ENCODE results near the gene ATP2B1.
"Not testable (repeated sequence)": the region's sequence is repeated elsewhere in the genome, so short reads cannot be mapped to it uniquely, and the experiment has no call there.

ATP2B1 gene

DNA sequence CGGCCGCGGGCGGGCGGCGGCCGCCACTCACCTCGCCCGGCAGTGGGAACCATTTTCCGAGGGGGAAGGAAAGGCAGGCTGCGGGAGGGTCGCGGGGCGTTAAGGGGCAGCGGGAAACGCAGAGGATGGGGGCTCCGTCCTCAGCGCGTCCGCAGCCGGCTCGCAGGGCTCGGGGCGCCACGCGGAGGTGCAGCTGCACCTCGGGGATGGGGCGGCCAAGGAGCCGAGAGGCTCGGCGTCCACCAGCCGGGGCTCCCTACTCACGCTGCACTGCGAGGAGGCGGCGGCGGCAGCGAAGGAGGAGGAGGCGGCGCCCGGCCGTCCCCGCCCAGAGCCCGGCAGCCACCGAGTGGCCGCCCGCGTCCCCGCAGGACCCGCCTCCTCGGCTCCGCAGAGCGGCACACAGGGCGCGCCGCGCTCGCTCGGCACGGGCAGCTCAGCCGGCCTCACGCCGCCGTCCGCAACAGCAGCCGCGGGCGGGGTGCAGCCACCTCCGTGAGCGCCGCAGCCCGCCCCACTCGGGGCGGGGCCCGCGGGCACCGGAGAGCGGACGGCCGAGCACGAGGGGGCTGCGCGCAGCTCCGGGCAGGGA is at the start of gene ATP2B1:
Gene ATP2B1, minus strand, starts transcription at position 274 of the 592 bp plus-strand sequence. CDS start 52,952 bp downstream, outside the sequence.
- peak; percentile 93 for DNase-seq

DNA sequence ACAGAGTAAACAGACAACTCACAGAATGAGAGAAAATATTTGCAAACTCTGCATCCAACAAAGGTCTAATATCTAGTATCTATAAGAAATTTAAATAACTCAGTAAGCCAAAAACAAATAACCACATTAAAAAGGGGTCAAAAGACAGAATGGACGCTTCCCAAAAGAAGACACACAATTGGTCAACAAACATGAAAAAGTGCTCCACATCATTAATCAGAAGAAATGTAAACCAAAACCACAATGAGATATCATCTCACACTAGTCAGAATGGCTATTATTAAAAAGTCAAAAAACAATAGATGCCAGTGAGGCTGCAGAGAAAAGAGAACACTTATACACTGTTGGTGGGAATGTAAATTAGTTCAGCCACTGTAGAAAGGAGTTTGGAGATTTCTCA is 49.3 kb upstream of the ATP2B1 start:
- DNase-seq: not testable (repeated sequence)

DNA sequence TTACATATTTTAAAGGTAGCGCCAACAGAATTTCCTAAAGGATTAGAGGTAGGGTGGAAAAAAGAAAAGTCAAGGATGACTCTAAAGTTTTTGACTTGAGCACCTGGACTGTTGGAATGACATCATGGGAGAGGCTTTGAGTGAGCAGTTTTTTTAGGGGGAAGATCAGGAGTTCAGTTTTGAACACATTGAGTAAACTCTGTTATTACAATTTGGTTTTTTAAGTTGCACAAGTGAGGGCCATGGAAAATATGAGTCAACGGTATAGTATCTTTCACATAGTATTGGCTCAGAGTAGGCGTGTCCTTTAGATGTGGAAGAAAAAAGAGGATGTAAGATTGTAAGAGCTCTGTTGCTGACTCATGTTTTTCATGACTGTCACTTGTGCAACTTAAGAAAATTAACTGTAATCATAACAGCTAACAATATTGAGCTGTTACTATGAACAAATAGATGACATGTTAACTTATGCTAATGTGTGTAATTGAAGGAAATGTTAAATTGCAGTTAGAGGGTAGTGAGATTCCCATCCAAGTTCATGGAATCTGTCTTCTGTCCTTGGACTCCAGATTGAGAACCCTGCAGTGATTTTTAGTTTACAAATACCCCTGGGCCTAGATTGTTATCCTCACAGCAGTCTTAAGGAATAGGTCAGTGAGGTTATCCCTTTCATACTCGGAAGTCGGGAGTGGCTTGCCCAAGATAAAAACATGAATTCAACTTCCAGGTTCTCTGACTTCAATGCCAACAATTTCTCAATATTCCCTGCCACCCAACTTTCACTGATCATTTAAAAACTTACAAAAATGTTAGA is 48.2 kb upstream of the ATP2B1 start:
- no peak for DNase-seq

DNA sequence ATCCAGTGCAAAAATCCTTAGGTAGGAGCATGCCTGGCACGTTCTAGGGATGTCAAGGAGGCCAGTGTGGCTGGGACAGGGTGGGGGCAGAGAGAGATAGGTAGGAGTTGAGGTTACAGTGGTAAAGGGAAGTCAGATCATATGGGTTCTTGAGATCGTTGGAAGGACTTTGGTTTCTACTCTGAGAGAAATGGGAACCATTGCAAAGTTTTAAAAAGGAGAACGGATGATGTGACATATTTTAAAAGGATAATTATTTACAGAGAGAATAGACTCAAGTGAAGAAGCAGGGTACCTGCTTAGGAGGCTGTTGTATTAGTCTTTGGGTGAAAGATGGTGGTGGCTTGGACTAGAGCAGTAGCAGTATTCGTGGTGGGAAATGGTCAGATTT is 47.6 kb upstream of the ATP2B1 start:
- DNase-seq: no peak

DNA sequence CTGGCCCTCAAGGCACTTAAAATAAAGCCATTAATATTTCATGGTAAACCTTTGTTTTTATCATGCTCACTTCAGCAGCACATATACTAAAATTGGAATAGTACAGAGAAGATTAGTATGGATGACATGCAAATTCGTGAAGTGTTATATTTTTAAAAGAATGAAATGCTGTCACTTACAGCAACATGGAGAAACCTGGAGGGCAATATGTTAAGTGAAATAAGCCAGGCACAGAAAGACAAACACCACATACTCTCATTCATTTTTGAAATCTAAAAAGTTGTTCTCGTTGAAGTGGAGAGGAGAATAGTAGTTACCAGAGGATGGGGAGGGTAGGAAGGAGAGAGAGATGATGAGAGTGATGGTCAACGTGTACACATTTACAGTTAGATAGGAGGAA is 45.4 kb upstream of the ATP2B1 start:
- no peak for DNase-seq

DNA sequence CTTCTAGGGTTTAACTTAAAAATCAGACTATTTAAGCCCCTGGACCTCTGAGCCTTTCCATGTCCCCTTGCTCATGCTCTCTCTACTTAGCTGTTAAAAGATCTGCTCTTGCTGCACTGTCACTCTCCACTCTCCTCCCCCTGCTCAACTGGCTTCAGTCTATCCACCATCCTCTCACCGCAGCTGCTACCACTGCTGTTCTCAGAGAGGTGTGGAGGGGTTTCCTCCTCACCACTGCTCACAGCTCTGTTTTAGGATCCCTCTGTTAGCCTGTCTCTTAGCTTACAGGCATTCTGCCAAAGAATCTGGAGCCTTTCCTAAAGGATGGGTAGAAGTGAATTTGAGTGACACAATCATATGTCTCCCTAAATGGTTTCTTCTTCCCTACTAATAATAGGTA is 43.7 kb upstream of the ATP2B1 start:
- peak; percentile 25 for DNase-seq

DNA sequence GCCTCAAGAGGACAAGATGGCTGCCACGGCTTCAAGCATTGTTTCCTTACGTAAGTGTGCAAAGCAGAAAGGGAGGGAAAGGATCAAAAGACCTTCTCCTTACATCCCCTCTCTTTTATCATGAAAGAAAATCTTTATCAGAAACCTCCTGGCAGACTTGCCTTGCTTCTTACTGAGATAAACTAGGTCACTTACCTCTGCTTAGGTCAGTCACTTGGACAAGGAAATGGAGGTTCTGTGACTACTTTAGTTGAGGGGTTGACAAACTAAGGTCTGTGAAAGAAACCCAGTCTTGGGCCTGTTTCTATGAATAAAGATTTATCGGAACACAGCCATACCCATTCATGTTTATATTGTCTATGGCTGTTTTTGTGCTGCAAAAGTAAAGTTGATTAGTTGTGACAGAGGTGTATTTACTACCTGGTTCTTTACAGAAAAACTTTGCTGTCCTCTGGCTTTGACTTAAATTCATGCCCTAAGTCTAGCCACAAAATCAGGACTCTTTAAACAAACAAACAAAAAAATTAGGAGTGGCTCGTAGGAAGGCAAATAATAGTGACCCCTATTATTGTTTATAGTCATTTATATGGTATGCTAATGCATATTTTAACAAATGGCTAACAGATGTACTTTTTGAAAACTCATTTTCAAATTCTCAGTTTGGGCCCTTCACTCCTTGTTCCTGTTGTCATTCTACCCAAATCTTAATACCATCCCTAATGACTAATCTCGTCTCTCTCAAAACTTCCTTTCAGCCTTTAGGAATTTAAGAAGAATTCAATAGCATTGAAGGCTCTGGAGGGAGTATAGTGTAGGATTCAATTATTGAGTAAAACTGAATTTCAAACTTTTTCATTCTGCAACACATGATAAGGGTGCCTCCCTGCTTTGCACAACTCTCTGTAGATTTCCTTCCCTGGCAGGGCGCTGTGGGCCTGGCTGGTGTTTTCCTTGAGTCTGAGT is 42.0 kb upstream of the ATP2B1 start:
- DNase-seq: no peak

DNA sequence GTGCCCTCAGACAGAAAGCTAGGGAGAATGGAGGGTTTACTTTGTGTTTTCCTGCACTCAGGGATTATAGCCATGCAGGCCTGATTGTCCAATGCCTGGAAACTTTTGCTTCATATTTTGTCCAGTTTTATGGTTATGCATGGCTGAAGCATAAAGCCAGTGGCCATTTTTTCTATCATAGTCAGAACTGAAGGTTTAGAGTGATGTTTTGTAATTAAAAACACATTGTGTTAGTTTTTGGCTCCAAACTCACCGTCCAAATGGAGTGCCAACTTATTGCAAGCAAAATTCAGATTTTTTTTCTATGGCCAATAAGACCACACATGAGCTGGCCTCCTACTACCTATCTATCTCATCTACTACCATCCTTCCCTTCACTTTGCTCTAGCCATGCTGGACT is 40.2 kb upstream of the ATP2B1 start:
- no peak for DNase-seq

DNA sequence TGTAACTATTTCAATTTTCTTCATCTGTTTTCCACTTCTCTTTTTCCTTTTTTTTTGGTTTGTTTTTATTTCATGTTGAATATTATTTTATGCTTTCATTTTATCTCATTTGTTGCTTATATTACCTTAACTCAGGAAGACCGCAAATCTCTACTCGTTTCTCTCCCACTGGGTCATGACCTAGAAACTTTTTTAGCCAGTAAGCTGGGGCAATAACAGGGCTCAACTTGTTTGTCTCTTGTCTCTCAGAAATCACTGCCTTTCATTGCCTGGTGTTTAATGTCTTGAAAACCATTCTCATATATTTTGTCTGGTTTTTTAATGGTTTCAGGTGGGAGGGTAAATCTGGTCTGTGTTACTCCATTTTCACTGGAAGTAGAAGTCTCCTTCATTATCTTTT is 36.6 kb upstream of the ATP2B1 start:
- no peak for DNase-seq

DNA sequence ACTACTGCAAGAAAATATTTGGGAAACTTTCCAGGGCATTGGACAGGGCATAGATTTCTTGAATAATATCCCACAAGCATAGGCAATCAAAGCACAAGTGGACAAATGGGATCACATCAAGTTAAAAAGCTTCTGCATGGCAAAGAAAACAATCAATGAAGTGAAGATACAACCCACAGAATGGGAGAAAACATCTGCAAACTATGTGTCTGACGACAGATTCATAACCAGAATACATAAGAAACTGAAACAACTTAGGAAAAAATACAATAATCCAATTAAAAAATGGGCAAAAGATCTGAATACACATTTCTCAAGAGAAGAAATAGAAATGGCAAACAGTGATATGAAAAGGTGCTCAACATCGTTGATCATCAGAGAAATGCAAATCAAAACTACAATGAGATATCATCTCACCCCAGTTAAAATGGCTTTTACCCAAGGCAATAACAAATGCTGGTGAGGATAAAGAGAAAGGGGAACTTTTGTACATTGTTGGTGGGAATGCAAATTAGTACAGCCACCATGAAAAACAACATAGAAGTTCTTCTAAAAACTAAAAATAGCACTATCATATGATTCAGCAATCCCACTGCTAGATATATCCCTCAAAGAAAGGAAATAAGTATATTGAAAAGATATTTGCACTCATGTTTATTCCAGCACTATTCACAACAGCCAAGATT is 33.8 kb upstream of the ATP2B1 start:
- DNase-seq: no peak

DNA sequence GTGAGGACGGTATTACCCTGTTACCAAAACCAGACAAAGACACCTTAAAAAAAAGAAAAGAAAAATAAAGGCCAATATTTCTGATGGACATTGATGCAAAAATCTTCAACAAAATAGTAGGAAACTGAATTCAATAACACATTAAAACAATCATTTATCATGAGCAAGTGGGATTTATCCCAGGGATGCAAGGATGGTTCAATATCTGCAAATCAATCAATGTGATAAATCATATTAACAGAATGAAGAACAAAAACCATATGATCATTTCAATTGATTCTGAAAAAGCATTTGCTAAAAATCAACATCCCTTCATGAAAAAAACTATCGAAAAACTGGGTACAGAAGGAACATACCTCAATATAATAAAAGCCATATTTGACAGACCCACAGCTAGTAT is 32.3 kb upstream of the ATP2B1 start:
- DNase-seq: no peak

DNA sequence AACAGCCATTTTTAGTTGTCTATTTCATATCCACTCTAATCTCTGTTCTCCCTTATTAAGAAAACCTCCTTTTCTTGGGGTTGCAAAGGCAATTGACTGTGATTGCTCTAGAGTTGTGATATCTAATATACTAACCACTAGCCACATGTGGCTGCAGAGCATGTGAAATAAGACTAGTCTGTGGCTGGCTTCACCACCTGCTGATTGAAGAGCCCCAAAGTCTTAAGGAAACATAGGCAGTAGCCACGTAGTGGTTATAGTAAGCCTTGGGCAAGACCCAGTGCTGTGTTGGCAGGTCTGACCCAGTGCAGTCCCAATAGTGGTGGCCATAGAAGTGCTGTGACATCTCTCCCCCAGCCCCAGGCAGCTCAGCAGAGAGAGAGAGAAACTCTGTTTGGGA is 28.4 kb upstream of the ATP2B1 start:
- no peak for DNase-seq

DNA sequence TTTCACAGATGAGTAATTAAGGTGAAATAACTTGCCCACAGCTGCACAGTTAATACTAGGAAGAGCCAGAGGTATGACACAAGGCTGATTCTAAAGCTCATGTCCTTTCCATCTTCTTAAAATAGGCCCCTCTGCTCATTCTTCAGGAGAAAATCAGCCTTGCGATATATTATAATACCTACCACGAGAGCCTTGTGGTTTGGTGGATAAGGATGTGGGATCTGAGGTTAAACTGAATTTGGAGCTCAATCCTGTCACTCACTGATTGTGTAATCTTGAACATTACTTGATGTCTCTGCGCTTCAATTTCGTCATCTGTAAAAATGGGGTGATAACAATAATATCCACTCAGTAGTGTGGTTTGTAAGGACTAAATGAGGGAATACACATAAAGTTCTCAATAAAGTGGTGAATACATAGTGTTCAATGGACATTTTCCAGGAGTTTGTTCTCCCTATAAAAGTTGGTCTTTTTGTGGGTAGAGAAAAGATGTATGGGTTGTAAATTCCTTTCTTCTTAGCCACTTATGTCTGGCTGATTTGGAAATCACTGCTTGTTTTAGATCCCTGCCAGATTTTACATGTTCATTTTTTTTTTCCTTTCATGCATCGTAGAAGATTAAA is 25.1 kb upstream of the ATP2B1 start:
- DNase-seq: no peak

DNA sequence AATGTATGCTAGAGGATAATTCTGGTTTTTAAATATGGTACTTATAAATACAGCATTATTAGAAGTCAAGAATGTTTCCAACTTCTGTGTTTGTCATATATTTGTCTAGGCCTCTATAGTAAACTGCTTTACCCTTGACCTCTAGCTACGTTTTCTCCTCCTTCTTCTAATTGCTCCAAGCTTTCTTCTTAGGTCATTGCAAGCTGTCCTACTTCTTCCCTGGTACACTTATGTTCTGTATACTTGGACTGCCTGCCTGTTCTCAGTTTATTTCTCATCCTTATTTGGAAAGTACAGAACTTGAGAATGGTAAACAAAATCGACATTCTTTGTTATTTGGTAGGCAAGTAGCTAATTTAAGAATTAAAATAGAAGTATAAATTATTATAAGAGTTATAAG is 23.9 kb upstream of the ATP2B1 start:
- DNase-seq: no peak

DNA sequence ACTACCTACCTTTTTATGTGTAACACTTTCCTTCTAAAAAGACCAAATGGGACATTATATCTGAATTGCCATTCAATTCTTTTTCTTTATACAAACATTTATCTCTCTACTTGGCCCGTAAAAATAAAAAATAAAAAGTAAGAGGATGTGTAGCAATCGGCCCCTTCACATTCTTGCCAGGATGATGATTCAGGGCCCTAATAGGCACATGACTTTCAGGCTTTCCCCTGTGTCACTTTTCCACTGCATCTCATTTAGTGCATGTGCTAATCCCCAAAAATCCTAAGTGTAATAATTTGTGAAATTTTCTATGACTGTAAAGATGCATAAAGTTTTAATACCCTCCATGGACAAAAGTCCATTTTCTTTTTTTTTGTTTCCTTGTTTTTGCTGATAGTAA is 23.0 kb upstream of the ATP2B1 start:
- DNase-seq: no peak

DNA sequence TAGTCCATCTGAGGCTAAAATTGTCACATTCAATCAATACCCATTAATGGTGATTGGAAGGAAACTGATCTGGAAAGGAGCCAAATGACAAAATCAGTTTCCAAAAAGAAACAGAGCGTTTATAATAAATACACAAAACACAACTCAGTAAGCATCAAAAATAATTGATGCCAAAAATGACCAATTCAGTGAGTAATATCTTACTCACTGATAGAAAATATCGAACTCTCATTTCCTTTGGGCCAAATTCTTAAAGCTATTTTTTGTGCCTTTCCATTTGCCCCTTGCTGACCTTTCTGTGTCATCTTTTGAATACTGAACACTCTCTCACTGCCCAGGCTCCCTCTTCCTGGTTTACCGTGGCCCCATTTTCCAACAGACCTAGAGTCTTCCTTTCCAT is 22.5 kb upstream of the ATP2B1 start:
- no peak for DNase-seq

DNA sequence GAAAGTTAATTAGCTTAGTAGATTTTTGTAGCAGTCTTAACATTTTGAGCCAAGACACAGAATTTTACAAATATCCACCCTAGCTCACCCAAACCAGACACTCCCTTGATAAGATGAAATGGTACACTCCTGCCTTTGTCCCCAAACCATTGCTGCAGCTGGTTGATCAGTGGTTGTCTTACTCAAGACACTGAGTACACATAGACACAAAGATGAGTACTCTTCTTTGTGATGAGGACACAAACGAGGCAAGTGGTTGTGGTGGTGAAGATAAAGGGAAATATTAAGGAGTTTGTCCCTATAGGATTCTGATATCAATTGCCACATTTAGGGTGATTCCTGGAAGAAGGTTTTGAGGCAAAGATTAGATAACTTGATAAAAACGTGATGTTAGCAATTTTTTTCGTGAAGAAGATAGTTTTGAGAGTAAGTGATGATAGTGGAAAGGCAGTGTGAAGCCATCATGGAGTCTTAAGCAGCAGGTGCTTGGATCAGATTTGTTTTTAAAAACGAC is 21.4 kb upstream of the ATP2B1 start:
- DNase-seq: no peak

DNA sequence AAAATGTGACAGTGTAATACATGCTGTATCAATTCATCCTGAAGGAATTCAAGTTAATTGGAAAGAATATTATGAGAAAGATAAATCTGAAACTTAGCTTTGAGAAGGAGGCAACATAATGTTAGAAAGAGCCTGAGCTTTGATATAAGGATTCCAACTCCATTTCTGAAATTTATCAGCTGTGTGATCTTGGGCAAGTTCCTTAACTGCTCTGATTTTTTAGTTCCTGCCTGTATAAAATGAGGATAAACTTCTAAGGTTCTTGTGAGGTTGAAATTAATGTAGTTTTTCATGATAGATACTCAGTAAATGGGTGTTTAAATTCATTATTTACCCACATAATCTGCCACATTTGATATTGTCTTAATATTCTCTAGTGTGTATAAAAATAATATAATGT is 14.6 kb upstream of the ATP2B1 start:
- no peak for DNase-seq

DNA sequence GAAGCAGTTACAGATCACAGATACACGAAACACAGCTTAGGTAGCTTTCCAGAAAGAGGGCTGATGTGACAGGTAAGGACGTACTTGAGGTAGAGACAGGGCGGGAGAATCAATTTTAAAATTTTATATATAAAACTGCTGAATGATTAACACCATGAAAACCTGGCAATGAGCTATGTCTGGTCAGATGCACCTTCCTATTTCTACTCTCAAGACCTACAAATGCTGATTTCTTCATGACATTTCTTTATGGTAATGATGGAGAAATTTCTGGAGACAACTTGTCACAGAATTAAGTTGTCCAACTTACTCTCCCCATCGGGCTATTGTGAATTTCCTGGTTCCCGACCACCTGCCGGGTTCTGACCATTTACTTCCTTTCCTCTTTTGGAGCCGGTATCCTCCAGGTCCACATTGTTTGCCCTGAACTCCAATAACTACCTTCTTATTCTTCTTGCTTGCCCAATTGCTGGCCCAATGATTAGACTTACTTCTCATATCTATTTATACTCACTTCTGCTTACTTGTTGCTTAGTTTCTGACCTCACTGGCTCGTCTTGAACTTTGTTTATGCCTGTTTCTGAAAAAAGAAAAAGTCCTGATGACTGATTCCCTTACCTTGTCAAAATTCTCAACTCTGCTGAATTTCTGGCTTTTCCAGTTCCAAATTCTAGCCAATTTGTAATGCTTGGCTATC is 12.8 kb upstream of the ATP2B1 start:
- no peak for DNase-seq

DNA sequence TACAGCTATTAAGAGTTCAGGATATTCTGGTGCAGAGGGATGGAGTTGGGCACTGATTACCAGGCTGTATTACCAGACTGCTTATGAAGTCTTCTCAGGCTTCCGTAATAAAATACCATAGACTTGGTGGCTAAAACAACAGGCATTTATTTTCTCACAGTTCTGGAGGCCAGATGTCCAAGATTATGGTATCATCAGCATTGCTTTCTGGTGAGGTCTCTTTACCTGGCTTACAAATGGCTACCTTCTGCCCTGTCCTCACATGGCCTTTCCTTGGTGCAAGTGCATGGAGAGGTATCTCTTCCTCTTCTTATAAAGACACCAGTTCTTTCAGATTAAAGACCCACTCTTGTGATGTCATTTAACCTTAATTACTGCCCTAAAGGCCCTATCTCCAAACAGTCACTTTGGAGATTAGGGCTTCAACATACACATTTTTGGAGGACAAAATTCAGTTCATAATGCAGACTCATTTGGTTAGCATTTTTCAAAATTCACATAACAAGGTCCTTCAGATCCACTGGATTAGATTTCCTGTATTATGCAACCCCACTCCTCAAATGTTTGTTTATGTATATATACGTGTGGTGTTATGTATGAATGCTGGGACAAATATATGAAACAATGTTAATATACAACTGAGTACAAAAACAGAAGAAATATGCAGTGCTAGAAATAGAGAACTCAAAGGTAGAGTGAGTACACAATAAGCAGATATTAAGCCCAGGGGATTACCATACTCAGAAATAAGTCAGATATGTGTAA is 9.3 kb upstream of the ATP2B1 start:
- no peak for DNase-seq

DNA sequence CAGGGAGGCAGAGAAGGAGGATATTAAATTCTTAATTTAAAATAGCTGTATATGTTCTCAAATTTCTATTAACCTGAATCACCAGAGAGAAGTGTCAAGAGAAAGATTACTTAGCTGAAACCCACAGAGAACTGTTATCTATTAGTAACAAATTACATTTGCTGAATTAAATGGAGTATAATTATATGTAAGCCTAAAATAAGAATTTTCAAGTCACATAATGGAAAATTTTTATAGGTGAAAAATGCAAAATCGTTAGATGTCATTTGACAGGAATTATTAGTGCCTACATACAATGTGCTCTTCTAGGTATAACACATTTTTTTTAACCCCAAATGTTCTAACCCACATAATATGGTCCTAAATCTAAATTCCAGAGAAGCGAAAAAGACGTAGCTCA is 4.1 kb upstream of the ATP2B1 start:
- no peak for DNase-seq

Measured in right hindlimb (tissue), 1 donor.